H9 (cell line): ENCODE results near the gene SMIM23. TPM values are rescaled to one million over a fixed set of nuclear protein-coding genes. Genes with fewer than 3 reads are reported as not detected.

Experiments used
- DNase-seq: peaks from one replicate; pipeline ENCODE4 v3.0.0-alpha.2; 2017
- H2AFZ ChIP-seq: one replicate; pipeline ENCODE4 v1.6.1; 2013; ENCODE audit warnings: mild to moderate bottlenecking, low read length, control low read depth, moderate library complexity
- H2AK5ac ChIP-seq: 2 replicates; pipeline ENCODE4 v1.6.1; 2013; ENCODE audit warnings: low read length, control low read depth, mixed read lengths; ENCODE audit not compliant: insufficient read length
- H2BK120ac ChIP-seq: one replicate; pipeline ENCODE4 v1.6.1; 2013; ENCODE audit warnings: low read depth, mild to moderate bottlenecking, low read length, control low read depth, inconsistent platforms; ENCODE audit not compliant: poor library complexity, severe bottlenecking
- H2BK12ac ChIP-seq: 2 replicates; pipeline ENCODE4 v1.6.1; 2013; ENCODE audit warnings: low read length, control low read depth, mixed read lengths, low read depth; ENCODE audit not compliant: insufficient read length
- H2BK15ac ChIP-seq: 2 replicates; pipeline ENCODE4 v1.6.1; 2013; ENCODE audit warnings: low read depth, low read length, control low read depth
- H2BK20ac ChIP-seq: one replicate; pipeline ENCODE4 v1.6.1; 2013; ENCODE audit warnings: low read depth, mild to moderate bottlenecking, low read length, control low read depth, inconsistent platforms; ENCODE audit not compliant: poor library complexity, severe bottlenecking
- H2BK5ac ChIP-seq: 2 replicates; pipeline ENCODE4 v1.6.1; 2013; ENCODE audit warnings: low read length, control low read depth, mixed read lengths; ENCODE audit not compliant: insufficient read length
- H3K14ac ChIP-seq: 2 replicates; pipeline ENCODE4 v1.6.1; 2013; ENCODE audit warnings: low read length, control low read depth; ENCODE audit not compliant: insufficient read depth
- H3K18ac ChIP-seq: 2 replicates; pipeline ENCODE4 v1.6.1; 2013; ENCODE audit warnings: low read depth, mild to moderate bottlenecking, mixed read lengths, low read length, control low read depth; ENCODE audit not compliant: insufficient read length
- H3K23ac ChIP-seq: 2 replicates; pipeline ENCODE4 v1.6.1; 2013; ENCODE audit warnings: low read length, control low read depth, mixed read lengths, low read depth; ENCODE audit not compliant: insufficient read length
- H3K23me2 ChIP-seq: 2 replicates; pipeline ENCODE4 v1.6.1; 2013; ENCODE audit warnings: low read depth, mild to moderate bottlenecking, mixed read lengths, low read length, control low read depth; ENCODE audit not compliant: insufficient read length, poor library complexity, severe bottlenecking
- H3K27ac ChIP-seq: 2 replicates; pipeline ENCODE4 v1.5.1; 2013; ENCODE audit warnings: low read length, control low read depth, mixed read lengths, low read depth; ENCODE audit not compliant: insufficient read length
- H3K27me3 ChIP-seq: 2 replicates; pipeline ENCODE4 v1.6.1; 2013; ENCODE audit warnings: low read length, control low read depth, inconsistent platforms; ENCODE audit not compliant: insufficient read depth
- H3K4ac ChIP-seq: 2 replicates; pipeline ENCODE4 v1.6.1; 2013; ENCODE audit warnings: low read depth, mild to moderate bottlenecking, control low read depth, inconsistent platforms, low read length, moderate library complexity
- H3K4me1 ChIP-seq: 2 replicates; pipeline ENCODE4 v1.6.1; 2013; ENCODE audit warnings: low read length, control low read depth, inconsistent platforms; ENCODE audit not compliant: insufficient read depth
- H3K4me2 ChIP-seq: 2 replicates; pipeline ENCODE4 v1.6.1; 2013; ENCODE audit warnings: low read length, control low read depth, mixed read lengths; ENCODE audit not compliant: insufficient read length, insufficient read depth
- H3K56ac ChIP-seq: 2 replicates; pipeline ENCODE4 v1.6.1; 2013; ENCODE audit warnings: low read depth, mild to moderate bottlenecking, mixed read lengths, low read length, control low read depth; ENCODE audit not compliant: insufficient read length
- H3K79me1 ChIP-seq: 2 replicates; pipeline ENCODE4 v1.6.1; 2013; ENCODE audit warnings: low read depth, mild to moderate bottlenecking, moderate library complexity, low read length, control low read depth, inconsistent platforms; ENCODE audit not compliant: insufficient read depth, poor library complexity, severe bottlenecking
- H3K79me2 ChIP-seq: 2 replicates; pipeline ENCODE4 v1.6.1; 2013; ENCODE audit warnings: low read length, control low read depth, inconsistent platforms; ENCODE audit not compliant: insufficient read depth
- H3K9ac ChIP-seq: 2 replicates; pipeline ENCODE4 v1.6.1; 2013; ENCODE audit warnings: low read length, control low read depth, mixed read lengths; ENCODE audit not compliant: insufficient read length; ENCODE audit errors: extremely low read depth
- H3K9me3 ChIP-seq: one replicate; pipeline ENCODE4 v1.6.1; 2013; ENCODE audit warnings: low read depth, low read length, inconsistent platforms; ENCODE audit not compliant: control insufficient read depth
- H3T11ph ChIP-seq: one replicate; pipeline ENCODE4 v1.6.1; 2013; ENCODE audit warnings: mild to moderate bottlenecking, low read length, control low read depth, inconsistent platforms
- H4K20me1 ChIP-seq: one replicate; pipeline ENCODE4 v1.6.1; 2013; ENCODE audit not compliant: control insufficient read depth, insufficient read length, insufficient read depth
- H4K5ac ChIP-seq: 2 replicates; pipeline ENCODE4 v1.6.1; 2013; ENCODE audit warnings: low read depth, mild to moderate bottlenecking, mixed read lengths, low read length, control low read depth; ENCODE audit not compliant: insufficient read length
- H4K8ac ChIP-seq: replicated peaks from 2 replicates; pipeline ENCODE4 v1.6.1; 2013; ENCODE audit warnings: low read length, control low read depth, mixed read lengths, low read depth; ENCODE audit not compliant: insufficient read length
- H4K91ac ChIP-seq: 2 replicates; pipeline ENCODE4 v1.6.1; 2013; ENCODE audit warnings: low read depth, mild to moderate bottlenecking, moderate library complexity, mixed read lengths, low read length, control low read depth; ENCODE audit not compliant: insufficient read length
- H3K27ac Mint-ChIP-seq, 3 experiments: 2 replicates in 2 of 3; 3 replicates in 1 of 3; pipeline ENCODE4 v1.8.0; 2020 to 2021; ENCODE audit warnings: mixed read lengths in 3 of 3, mild to moderate bottlenecking in 1 of 3, moderate library complexity in 1 of 3
- H3K27me3 Mint-ChIP-seq: 2 replicates; pipeline ENCODE4 v1.8.0; 2021; ENCODE audit warnings: low read depth, mild to moderate bottlenecking, moderate library complexity, mixed read lengths
- H3K36me3 Mint-ChIP-seq, 3 experiments: 2 replicates in 2 of 3; 3 replicates in 1 of 3; pipeline ENCODE4 v1.8.0; 2020 to 2021; ENCODE audit warnings: low read depth in 3 of 3, mixed read lengths in 3 of 3; ENCODE audit not compliant: insufficient read depth in 1 of 3
- H3K4me1 Mint-ChIP-seq, 2 experiments: 2 replicates each; pipeline ENCODE4 v1.8.0; 2020; ENCODE audit warnings: mixed read lengths in 2 of 2
- H3K4me3 Mint-ChIP-seq, 2 experiments: 2 replicates in 1 of 2; 3 replicates in 1 of 2; pipeline ENCODE4 v1.8.0; 2020 to 2021; ENCODE audit warnings: mild to moderate bottlenecking in 2 of 2, mixed read lengths in 2 of 2, moderate library complexity in 1 of 2
- H3K9me3 Mint-ChIP-seq, 2 experiments: 2 replicates in 1 of 2; 3 replicates in 1 of 2; pipeline ENCODE4 v1.8.0; 2020; ENCODE audit warnings: mild to moderate bottlenecking in 2 of 2, mixed read lengths in 2 of 2, moderate library complexity in 1 of 2
- CTCF ChIP-seq: fragments of 200-600 bp; sonication (generic); conservative IDR thresholded peaks from 3 replicates; pipeline ENCODE4 v1.8.0; 2021; ENCODE audit warnings: antibody characterized with exemption, mild to moderate bottlenecking
- WGBS: extraction: QIAGEN DNeasy Blood & Tissue Kit; methylation state at CpG from one replicate; pipeline ENCODE4 v1.1.7; 2013; ENCODE audit warnings: missing lambda C conversion rate, low lambda C conversion rate, mixed read lengths; ENCODE audit not compliant: insufficient read length; ENCODE audit errors: extremely low coverage; 5-methylcytosine and 5-hydroxymethylcytosine counted together
- total RNA-seq: library from RNA; stranded (reverse); gene quantifications from 2 replicates; pipeline ENCODE4 v1.2.1, GENCODE V29; 2021

SMIM23 gene
- total RNA-seq, 1 experiment from 2014 or later: not detected

DNA sequence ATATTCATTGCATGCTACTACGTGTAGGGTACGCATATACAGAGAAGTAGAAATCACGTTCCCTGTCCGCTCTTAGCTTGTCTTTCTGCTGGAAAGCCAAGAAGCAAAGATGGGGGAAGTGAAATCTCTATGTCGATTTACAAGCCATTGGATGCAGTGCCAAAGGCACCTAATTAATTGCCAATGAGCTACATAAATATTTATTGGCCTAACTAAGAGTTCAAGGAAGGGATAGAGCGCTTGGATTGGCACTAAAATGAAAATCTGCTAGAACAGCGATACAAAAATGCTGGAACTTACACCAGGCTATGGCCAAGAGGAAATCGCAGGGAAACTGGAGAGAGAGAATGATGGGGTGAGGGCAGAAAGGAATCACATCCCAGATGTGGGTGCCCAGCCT lies 10.8 kb downstream of the SMIM23 start:
- Histone ChIP-seq H2AK5ac (no peak overlapping the region), H3K9me3 (no peaks in the 10 kb centered on the region), H4K8ac (no peak overlapping the region), H3K9ac (no peak overlapping the region), H3K27ac (no peak overlapping the region), H4K5ac (no peak overlapping the region), H3K4me2 (no peak overlapping the region), H2BK20ac (no peak overlapping the region), H3T11ph (no peak overlapping the region), H3K14ac (no peak overlapping the region), H2BK5ac (no peak overlapping the region), H3K4me1 (no peaks in the 10 kb centered on the region), H3K79me1 (no peaks in the 10 kb centered on the region), H3K23ac (no peak overlapping the region), H3K18ac (no peak overlapping the region), H2AFZ (no peak overlapping the region), H2BK12ac (no peak overlapping the region), H2BK15ac (no peak overlapping the region), H2BK120ac (no peak overlapping the region), H3K56ac (no peak overlapping the region), H3K23me2 (no peaks in the 10 kb centered on the region), H3K27me3 (no peaks in the 10 kb centered on the region), H3K4ac (no peak overlapping the region), H4K20me1 (no peaks in the 10 kb centered on the region), H4K91ac (no peak overlapping the region), H3K79me2 (no peaks in the 10 kb centered on the region)
- Mint-ChIP-seq H3K9me3 (no peaks in the 10 kb centered on the region), H3K4me1 (0 out of 4 replicates have a peak, but pooled peaks cover 0 to 4% of the 10 kb centered on the region in 2 experiments), H3K36me3 (no peaks in the 10 kb centered on the region), H3K4me3 (no peak overlapping the region), H3K27me3 (peaks cover 6% of the 10 kb centered on the region; the same call in 1 of the 2 replicates), H3K27ac (no peak overlapping the region)
- no CpG with 5 or more reads among the region's 8 CpGs for WGBS
- no peak for TF ChIP-seq CTCF
- no peak for DNase-seq
